NOMO-1 treated with dmso at 0.1 percent for 144 hours (cell line): ENCODE results near the gene TMEM247.
"Not testable (repeated sequence)": the region's sequence is repeated elsewhere in the genome, so short reads cannot be mapped to it uniquely, and the experiment has no call there.

Source experiments
- DNase-seq: peaks from one replicate; lab custom pipeline; 2025; ENCODE audit not compliant: unreplicated experiment; lab: John Stamatoyannopoulos, UW

The TMEM247 gene

DNA sequence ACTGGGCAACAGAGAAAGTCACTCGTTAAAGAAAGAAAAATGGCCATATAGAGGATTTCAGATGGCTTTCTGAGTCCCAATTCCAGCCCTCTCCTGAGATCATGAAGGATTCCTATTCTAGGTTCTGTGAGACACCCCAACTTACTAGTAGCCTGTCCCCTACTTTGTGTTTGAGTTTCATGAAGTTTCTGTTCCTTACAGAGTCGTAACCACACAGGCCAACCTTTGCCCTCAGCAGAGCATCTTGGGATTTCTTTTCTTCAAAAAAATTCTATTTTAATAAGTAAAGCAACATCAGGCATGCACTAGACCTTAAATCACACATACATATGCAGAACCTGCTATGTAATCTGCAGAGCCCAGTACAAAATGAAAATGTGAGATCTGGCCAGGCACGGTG lies 30.4 kb downstream of the TMEM247 start:
- DNase-seq = no peak

DNA sequence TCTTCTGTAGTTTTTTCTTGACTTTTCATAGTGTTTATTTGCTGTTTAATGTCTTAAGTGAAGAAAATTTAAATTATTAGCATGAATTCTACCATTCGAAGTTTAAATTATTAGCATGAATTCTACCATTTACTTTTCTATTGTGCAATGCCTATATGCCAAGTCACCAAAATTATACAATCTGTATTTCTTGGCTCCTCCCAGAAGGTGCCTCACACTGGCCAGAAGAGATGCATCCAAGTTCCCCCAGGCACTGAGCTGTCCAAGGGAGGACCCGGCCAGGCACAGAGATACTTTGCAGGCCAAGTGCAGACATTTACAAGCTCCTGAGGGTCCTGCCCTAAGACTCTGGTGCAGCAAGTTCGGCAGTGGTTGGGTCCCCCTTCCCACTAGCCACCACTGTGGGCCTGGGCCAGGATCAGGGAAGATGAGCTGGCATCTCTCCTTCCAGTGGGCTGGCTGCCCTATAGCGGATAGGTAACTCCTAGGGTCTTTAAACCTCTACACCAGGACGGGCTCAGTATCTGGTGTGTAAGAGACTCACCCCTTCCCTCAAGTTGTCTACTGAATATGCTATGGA lies 31.3 kb downstream of the TMEM247 start:
- no peak for DNase-seq

DNA sequence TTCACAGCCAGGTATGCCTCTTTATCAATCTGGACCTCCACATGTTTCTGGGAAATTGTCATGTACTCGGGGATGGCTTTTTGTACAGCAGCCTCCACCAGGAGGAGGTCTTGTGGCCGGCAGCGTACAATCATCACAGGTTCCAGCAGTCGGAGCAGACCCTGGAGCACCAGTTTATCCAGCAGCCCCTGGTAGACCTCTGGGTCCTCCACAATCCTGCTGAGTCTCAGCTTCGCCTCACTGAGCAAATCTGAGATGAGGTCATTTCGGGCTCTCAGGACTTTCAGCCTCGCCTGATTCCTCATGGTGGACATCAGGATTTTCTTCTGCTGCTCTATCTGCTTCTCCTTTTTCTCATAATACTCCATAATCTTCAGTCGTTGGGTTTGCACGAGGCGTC lies 32.8 kb downstream of the TMEM247 start:
- DNase-seq = no peak

DNA sequence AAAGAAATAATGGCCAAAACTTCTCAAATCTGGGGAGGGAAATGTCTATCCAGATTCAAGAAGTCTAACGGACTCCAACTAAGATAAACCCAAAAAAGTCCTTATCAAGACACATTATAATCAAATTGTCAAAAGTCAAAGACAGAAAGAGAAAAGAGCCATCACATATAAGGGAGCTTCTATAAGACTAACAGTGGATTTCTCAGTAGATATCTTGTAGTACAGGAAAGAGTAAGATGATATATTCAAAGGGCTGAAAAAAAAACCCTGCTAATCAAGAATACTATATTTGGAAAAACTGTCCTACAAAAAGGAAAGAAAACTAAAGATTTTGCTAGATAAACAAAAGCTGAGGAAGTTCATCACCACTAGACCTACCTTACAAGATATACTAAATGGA lies 35.4 kb downstream of the TMEM247 start:
- no peak for DNase-seq

DNA sequence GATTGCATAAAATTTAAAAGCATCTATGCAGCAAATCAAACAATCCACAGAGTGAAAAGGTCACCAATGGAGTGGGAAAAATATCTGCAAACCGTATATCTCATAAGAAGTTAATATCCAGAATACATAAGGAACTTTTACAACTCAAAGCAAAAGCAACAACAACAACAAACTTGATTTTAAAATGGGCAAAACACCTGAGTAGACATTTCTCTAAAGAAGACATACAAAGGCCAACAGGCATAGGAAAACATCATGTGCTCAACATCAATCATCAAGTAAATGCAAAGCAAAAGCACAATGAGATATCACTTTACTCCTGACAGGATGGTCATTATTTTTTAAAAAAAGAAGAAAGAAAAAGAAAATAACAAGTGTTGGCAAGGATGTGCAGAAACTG lies 38.1 kb downstream of the TMEM247 start:
- DNase-seq = no peak

DNA sequence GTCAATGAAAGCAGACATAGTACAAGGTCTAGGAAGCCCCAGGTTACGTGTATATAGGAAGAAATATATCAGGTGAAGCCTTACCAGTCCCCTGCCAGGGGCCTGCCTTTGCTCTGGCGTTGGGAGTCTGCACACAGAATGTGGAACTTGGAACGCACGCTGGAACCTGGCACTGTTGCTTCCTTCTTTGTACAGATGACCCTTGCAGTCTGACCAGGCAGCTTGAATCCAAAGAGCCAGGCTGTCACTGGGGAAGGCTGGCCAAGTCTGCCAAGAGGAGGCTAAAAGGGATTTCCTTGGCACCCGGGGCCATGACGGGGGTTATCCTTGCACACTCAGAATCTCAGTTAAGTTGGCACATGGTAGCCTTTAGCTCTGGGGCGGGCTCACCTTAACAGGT lies 39.5 kb downstream of the TMEM247 start:
- DNase-seq = no peak

DNA sequence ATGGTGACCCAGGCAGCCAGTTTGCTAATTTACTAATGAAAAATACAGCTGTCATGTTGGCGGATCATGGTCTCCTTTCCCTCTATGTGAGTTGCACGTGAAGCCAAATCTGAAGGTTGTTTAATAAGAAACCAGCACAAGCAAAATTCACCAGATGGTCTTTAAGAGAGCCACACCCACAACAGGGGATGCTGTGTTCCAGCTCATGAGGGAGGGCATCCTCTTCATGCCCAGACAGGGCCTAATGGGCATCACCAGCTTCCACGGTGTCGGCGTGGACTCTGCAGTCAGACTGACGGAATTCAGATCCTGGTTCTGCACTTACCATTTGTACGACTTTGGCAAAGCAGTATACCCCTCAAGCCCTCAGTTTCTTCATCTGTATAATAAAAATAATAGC lies 39.9 kb downstream of the TMEM247 start:
- DNase-seq = no peak

DNA sequence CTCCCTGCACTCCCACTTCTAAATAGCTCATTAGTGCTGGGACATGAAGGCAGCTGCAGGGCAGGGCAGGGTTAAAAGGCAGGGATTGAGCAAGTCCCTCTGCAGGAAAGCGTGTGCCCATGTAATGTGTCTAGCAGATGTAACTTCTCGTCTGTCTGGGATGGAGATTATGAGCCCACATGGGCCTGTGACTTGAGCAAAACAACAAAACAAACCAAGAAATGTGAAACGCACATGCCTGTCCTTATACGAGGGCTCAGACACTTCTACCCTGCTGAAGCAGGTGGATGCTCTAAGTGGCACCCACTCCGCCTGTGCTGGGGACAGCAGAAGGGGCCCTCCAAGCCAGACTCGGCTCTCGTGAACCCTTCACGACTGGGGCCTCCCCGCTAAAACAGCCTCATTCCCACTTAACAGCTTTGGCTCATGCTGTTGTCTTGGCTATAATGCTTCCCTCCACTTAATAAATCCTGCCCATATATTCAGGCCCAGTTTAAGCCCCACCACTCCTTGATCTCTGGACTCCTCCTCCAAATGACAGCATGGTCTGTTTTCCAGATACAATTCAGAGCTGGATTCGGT lies 40.9 kb downstream of the TMEM247 start:
- DNase-seq = no peak

DNA sequence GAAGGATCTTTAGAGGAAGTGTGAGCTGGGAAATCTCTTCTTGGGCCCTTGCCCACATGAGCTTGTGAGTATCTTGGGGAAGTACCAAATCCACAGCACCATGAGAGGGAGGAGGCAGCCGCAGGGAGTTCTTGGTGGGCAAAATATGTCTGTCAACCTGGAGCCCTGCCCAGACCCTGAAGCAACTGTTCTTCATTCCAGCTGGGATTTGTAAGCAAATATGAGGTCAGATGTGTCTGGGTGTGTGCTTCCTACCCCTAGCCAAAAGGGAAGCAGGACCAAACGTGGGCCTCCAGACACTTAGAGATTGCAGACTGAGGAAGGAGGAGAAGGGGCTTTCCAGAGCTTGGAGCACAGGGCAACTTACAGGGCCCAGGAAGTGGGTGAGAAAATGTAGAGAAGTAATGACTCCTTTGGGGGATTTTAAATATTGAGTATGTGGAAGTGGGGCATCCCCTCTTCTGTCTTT lies 41.9 kb downstream of the TMEM247 start:
- no peak for DNase-seq

DNA sequence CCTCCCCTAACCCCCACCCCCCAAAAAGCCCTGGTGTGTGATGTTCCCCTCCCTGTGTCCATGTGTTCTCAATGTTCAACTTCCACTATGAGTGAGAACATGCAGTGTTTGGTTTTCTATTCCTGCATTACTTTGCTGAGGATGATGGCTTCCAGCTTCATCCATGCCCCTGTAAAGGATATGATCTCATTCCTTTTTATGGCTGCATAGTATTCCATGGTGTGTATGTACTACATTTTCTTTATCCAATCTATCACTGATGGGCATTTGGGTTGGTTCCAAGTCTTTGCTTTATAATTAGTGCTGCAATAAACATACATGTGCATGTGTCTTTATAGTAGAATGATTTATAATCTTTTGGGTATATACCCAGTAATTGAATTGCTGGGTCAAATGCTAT lies 43.0 kb downstream of the TMEM247 start:
- not testable (repeated sequence) for DNase-seq

DNA sequence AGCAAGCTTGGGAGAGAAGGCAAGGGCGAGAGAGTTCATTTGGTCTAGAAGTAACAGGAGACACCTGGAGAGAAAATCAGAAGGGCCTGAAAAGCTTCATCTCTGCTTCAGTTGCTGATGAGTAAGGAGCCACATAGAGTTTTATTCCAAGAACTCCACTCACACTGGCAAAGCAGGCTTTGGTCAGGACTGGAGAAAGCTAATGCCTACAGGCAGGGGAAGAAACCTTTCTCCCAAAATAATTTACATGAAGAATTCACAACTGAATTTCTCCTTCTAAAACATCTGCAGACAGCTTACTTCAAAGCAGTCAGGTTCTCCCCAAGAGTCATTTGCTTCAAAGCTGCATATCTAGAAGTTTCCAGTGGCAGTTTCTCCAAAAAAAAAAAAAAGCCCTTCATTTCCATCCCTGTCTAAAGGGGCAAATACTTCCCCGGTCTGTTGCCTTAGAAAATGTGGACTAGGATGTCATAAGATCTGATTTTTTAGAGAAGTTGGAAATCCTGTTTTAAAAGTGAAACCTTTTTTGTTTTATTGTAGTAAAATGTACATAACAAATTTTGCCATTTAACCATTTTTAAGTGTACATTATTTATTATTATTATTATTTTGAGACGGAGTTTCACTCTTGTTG lies 46.3 kb downstream of the TMEM247 start:
- DNase-seq = no peak

DNA sequence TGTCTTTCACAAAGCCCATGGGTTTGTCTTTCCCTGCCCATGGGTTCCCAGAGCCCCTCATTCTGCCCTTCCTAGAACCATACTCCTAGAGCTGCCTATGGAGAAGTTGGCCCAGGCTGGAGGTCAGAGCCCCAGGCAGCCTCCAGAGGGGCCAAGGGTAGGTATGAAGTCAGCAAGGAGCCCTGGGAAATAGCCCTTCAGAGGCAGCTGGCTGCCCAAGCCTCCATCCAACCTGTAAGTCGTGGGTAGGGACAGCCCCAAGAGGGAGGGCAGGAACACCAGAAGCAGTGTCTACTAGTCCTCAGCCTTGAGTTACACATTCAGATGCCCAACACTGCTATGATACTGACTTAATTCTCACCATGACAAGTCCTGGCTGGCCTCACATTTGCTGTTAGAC lies 49.5 kb downstream of the TMEM247 start:
- DNase-seq = no peak

DNA sequence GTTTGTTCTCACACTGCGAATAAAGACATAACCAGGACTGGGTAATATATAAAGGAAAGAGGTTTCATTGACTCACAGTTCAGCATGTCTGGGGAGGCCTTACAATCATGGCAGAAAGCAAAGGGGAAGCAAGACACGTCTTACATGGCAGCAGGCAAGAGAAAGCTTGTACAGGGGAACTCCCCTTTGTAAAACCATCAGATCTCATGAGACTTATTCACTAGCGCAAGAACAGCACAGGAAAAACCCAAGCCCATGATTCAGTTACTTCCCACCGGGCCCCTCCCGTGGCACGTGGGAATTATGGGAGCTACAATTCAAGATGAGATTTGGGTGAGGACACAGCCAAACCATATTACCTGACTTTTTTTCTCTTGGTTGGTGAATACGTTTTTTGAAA lies 51.3 kb downstream of the TMEM247 start:
- no peak for DNase-seq

DNA sequence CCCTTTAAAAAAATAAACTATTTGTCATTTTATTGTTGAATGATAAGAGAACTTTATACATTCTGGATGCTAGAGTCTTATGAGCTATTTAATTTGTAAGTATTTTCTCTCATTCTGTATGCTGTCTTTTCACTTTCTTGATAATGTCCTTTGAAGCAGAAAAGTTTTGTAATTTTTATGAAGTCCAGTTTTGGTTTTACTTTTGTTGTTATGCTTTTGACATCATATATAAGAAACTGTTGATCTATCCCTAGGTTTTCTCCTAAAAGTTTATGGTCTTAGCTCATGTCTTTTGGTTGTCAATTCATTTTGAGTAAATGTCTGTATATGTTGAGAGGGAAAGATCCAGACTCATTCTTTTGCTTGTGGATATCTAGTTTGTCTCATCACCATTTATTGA lies 52.5 kb downstream of the TMEM247 start:
- no peak for DNase-seq
